Measurements from ENCODE around the gene SIGLEC12. TPM values are rescaled to one million over a fixed set of nuclear protein-coding genes. Genes with fewer than 3 reads are reported as not detected.

The SIGLEC12 gene
- total RNA-seq, 1 donor from 2014 or later, result not detected

DNA sequence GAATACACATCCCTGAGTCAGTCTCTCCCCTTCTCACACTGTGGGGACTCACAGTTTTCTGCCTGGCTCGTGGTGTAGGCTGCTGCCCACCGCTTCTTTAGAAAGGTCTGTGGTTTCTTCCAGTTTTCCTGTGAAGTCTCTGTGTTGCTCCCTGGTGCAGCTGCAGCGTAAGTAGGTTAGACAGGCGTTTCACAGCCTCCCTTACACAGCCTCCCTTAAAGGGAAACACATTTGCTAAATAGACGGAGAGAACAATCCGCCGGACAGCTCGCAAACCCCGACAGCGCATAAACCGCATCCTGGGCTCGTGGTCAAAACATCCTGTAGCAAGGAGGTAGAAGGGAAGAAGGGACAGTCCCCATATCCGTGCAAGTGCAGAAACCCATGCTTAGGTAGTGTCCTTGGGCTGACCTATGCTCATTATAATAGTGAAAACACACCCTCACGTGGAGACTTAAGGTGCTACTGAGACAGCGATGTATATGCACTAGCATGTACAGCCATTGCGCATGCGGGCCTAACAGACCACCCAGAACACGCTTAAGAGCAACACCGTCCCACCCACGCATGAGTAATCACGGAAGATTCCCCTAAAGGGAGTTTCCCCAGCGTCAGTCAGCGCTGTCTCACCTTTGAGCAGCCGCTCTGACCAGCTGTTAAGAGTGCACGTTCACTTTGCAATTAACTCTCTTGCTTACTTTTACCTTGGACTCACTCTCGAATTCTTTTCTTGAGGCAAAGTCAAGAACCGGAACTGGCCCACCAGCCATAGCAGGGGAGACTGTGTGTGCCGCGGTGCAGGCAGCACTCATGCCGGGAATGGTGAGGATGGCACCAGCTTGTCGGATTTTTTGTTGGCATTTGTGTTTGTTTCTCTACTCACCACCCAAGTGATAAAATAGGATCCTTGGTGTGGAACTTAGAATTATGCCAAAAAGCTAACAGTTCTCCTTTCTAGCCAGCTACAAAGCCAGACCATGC, 59.9 kb downstream of the SIGLEC12 start:
- H3K9me3 Mint-ChIP-seq (ENCODE audit: low read depth), result peaks cover under 1% of the 10 kb centered on the region
- no peak overlapping the region for H3K27ac Mint-ChIP-seq (ENCODE audit: unreplicated experiment)
- no peaks in the 10 kb centered on the region for H3K36me3 Mint-ChIP-seq (ENCODE audit: low read depth)
- TF ChIP-seq, protein P1, sequence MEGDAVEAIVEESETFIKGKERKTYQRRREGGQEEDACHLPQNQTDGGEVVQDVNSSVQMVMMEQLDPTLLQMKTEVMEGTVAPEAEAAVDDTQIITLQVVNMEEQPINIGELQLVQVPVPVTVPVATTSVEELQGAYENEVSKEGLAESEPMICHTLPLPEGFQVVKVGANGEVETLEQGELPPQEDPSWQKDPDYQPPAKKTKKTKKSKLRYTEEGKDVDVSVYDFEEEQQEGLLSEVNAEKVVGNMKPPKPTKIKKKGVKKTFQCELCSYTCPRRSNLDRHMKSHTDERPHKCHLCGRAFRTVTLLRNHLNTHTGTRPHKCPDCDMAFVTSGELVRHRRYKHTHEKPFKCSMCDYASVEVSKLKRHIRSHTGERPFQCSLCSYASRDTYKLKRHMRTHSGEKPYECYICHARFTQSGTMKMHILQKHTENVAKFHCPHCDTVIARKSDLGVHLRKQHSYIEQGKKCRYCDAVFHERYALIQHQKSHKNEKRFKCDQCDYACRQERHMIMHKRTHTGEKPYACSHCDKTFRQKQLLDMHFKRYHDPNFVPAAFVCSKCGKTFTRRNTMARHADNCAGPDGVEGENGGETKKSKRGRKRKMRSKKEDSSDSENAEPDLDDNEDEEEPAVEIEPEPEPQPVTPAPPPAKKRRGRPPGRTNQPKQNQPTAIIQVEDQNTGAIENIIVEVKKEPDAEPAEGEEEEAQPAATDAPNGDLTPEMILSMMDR (IDR thresholded peaks at IDR 0.05), result no peak
- H3K4me3 Mint-ChIP-seq (ENCODE audit: unreplicated experiment), result no peak overlapping the region
- no peaks in the 10 kb centered on the region for H3K4me1 Mint-ChIP-seq (ENCODE audit: low read depth)
- no peaks in the 10 kb centered on the region for H3K27me3 Mint-ChIP-seq (ENCODE audit: low read depth)
- no peak for DNase-seq (ENCODE audit: low spot score)

Other genes starting within 250 kb of the SIGLEC12 start
- 0.07 TPM in 1 of 3 replicates, not detected in the others for gene IGLON5, start 190.2 kb downstream of the SIGLEC12 start, total RNA-seq
- gene VSIG10L, start 159.7 kb downstream of the SIGLEC12 start, total RNA-seq, result 4.9 to 5.5 TPM (median 5.4 TPM) in 3 replicates
- 43.7 to 56.6 TPM (median 49.6 TPM) in 3 replicates for gene ETFB, start 135.4 kb downstream of the SIGLEC12 start, total RNA-seq
- gene CLDND2, start 132.8 kb downstream of the SIGLEC12 start, total RNA-seq, result 1.5 TPM in 1 of 3 replicates, not detected in the others
- gene NKG7, start 129.1 kb downstream of the SIGLEC12 start, total RNA-seq, result not detected in 3 replicates
- gene LIM2, start 113.8 kb downstream of the SIGLEC12 start, total RNA-seq, result not detected in 3 replicates
- not detected in 3 replicates for gene C19orf84, start 111.2 kb downstream of the SIGLEC12 start, total RNA-seq
- gene SIGLEC10, start 84.2 kb downstream of the SIGLEC12 start, total RNA-seq, result not detected in 3 replicates
- gene SIGLEC8, start 43.3 kb downstream of the SIGLEC12 start, total RNA-seq, result not detected in 3 replicates
- gene CEACAM18, start 23.3 kb downstream of the SIGLEC12 start, total RNA-seq, result not detected in 3 replicates
- gene SIGLEC6, start 29.9 kb upstream of the SIGLEC12 start, total RNA-seq, result not detected in 3 replicates
- gene ZNF175, start 69.5 kb upstream of the SIGLEC12 start, total RNA-seq, result 6.3 to 14.3 TPM (median 8.9 TPM) in 3 replicates
- not detected in 3 replicates for gene SIGLEC5, start 128.6 kb upstream of the SIGLEC12 start, total RNA-seq
- gene SIGLEC14, start 145.0 kb upstream of the SIGLEC12 start, total RNA-seq, result not detected in 3 replicates
- 20.4 to 39.5 TPM (median 24.3 TPM) in 3 replicates for gene SPACA6, start 191.5 kb upstream of the SIGLEC12 start, total RNA-seq
- gene HAS1, start 222.2 kb upstream of the SIGLEC12 start, total RNA-seq, result not detected in 3 replicates

Data from chondrocyte (in vitro differentiated cells).